GM12878 (cell line): ENCODE data around the gene ACVR1. TPM values are rescaled to one million over a fixed set of nuclear protein-coding genes. Genes with fewer than 3 reads are reported as not detected.

Experiments
- ATAC-seq: fragments of 200-7000 bp; cut with Tn5 transposase; 3 replicates; pipeline ENCODE4 v1.9.1; 2020; ENCODE audit warnings: mild to moderate bottlenecking, moderate library complexity
- BruUV-seq: library from RNA; stranded (reverse); fragments of 400-500 nt; replicated peaks from 2 replicates; lab custom pipeline; 2021; lab: Mats Ljungman, UMichigan
- CTCF ChIA-PET: fragments of 300-600 bp; sonication (Branson Sonifier 250); formaldehyde crosslinking; extraction: SDS; loops from one replicate; lab custom pipeline; 2021; ENCODE audit warnings: inconsistent platforms; lab: Yijun Ruan, JAX
- POLR2A ChIA-PET: fragments of 350-600 bp; formaldehyde crosslinking; extraction: SDS; loops from one replicate; lab custom pipeline; 2021; ENCODE audit warnings: inconsistent platforms; lab: Charles Lee
- RAD21 ChIA-PET: fragments of 300-600 bp; sonication (Branson Sonifier 250); formaldehyde crosslinking; loops from one replicate; lab custom pipeline; 2023; ENCODE audit warnings: antibody characterized with exemption; ENCODE audit not compliant: unreplicated experiment; lab: Charles Lee
- SMC1A ChIA-PET: fragments of 300-600 bp; sonication (Branson Sonifier 250); formaldehyde crosslinking; loops from one replicate; lab custom pipeline; 2023; ENCODE audit not compliant: unreplicated experiment, uncharacterized antibody; lab: Charles Lee
- DNase-seq: peaks from one replicate; pipeline ENCODE4 v3.0.0-alpha.2; 2011; ENCODE audit warnings: low read depth, low spot score
- FAIRE-seq: peaks from 3 replicates; lab custom pipeline; 2011; peaks lifted over from hg19 to GRCh38; lab: Jason Lieb, UNC
- H2AFZ ChIP-seq: 2 replicates; pipeline ENCODE4 v1.6.0; 2011; ENCODE audit warnings: low read depth, low read length, control low read depth; ENCODE audit not compliant: control insufficient read depth
- H3K27ac ChIP-seq: 2 replicates; pipeline ENCODE4 v1.5.1; 2011; ENCODE audit warnings: control low read depth; ENCODE audit not compliant: control insufficient read depth, insufficient read depth
- H3K27me3 ChIP-seq, 2 experiments: replicated peaks in 1 of 2; 2 replicates each; pipeline versions ENCODE4 v1.6.0 to v1.6.1; 2011; ENCODE audit warnings: low read length in 1 of 2; ENCODE audit not compliant: control insufficient read depth in 2 of 2, insufficient read depth in 2 of 2
- H3K36me3 ChIP-seq, 2 experiments: 2 replicates each; pipeline ENCODE4 v1.5.1; 2011; ENCODE audit warnings: low read length in 1 of 2; ENCODE audit not compliant: control insufficient read depth in 2 of 2, insufficient read depth in 2 of 2
- H3K4me1 ChIP-seq: 2 replicates; pipeline ENCODE4 v1.6.1; 2011; ENCODE audit warnings: mild to moderate bottlenecking, low read length, moderate library complexity, mixed read lengths; ENCODE audit not compliant: control insufficient read depth, insufficient read depth
- H3K4me2 ChIP-seq: 2 replicates; pipeline ENCODE4 v1.6.0; 2011; ENCODE audit warnings: control low read depth; ENCODE audit not compliant: control insufficient read depth, insufficient read depth
- H3K4me3 ChIP-seq: fragments of 200-600 bp; sonication (generic); 2 replicates; pipeline ENCODE4 v1.5.1; 2016
- H3K79me2 ChIP-seq: 2 replicates; pipeline ENCODE4 v1.6.0; 2011; ENCODE audit warnings: low read length; ENCODE audit not compliant: control insufficient read depth, insufficient read depth
- H3K9ac ChIP-seq: 2 replicates; pipeline ENCODE4 v1.8.0; 2011; ENCODE audit warnings: low read length, control low read depth, mixed read lengths; ENCODE audit not compliant: control insufficient read depth, insufficient read depth
- H3K9me3 ChIP-seq: replicated peaks from 3 replicates; pipeline ENCODE4 v1.5.1; 2011; ENCODE audit warnings: mild to moderate bottlenecking, low read length; ENCODE audit not compliant: control insufficient read depth, insufficient read depth
- H4K20me1 ChIP-seq: 2 replicates; pipeline ENCODE4 v1.6.0; 2011; ENCODE audit not compliant: control insufficient read depth, insufficient read depth
- DPF2 ChIP-seq: fragments of 450-650 bp; IDR thresholded peaks from 2 replicates; pipeline ENCODE4 v1.6.1; 2017; ENCODE audit warnings: mild to moderate bottlenecking
- EGR1 ChIP-seq, 2 experiments: IDR thresholded peaks; 1 replicate in 1 of 2; 2 replicates in 1 of 2; pipeline ENCODE4 v1.6.1; 2011 to 2012; ENCODE audit warnings: low read depth in 2 of 2, low read length in 2 of 2, borderline replicate concordance in 1 of 2, mild to moderate bottlenecking in 1 of 2, moderate library complexity in 1 of 2
- HCFC1 ChIP-seq: fragments of 150-350 bp; IDR thresholded peaks from 2 replicates; pipeline ENCODE4 v1.6.1; 2014; ENCODE audit warnings: low read length
- KAT2A ChIP-seq: conservative IDR thresholded peaks from 2 replicates; pipeline ENCODE4 v1.6.1; 2011; ENCODE audit warnings: low read depth, low read length; ENCODE audit not compliant: control insufficient read depth
- MEF2B ChIP-seq: fragments of 450-650 bp; IDR thresholded peaks from 2 replicates; pipeline ENCODE4 v1.6.1; 2018; ENCODE audit warnings: mild to moderate bottlenecking, moderate library complexity; ENCODE audit not compliant: partially characterized antibody, poor library complexity, severe bottlenecking
- YBX1 ChIP-seq: fragments of 450-650 bp; IDR thresholded peaks from 2 replicates; pipeline ENCODE4 v1.6.1; 2016; ENCODE audit warnings: antibody characterized with exemption
- WGBS: methylation state at CpG from one replicate; pipeline ENCODE4 v1.1.6; 2016; ENCODE audit warnings: low lambda C conversion rate; ENCODE audit not compliant: insufficient replicate concordance, insufficient coverage; ENCODE audit errors: missing lambda C conversion rate; 5-methylcytosine and 5-hydroxymethylcytosine counted together
- in situ Hi-C: fragments of 300-500 bp; cut with MboI; formaldehyde crosslinking; loops from 9 replicates; pipeline ENCODE4 v1.14.3; 2018; ENCODE audit warnings: mixed read lengths
- intact Hi-C: fragments of 100-400 bp; cut with micrococcal nuclease; formaldehyde crosslinking; loops from one replicate; pipeline ENCODE4 v1.14.2; 2022; ENCODE audit not compliant: unreplicated experiment
- polyA plus RNA-seq, 11 experiments: library from polyadenylated mRNA; depleted of rRNA in 4 of 11; unstranded in 6 of 11; stranded (reverse) in 5 of 11; fragments of >200 nt; fragmentation: Nextera tagmentation in 4 of 11; fragmentation: Illumina TruSeq in 1 of 11; extraction: Ambion mirVana in 4 of 11; extraction: Trizol in 1 of 11; gene quantifications; 1 replicate in 1 of 11; 2 replicates in 10 of 11; pipeline versions ENCODE4 v1.2.1 to v1.2.3, GENCODE V29; 2011 to 2016; ENCODE audit warnings: inconsistent platforms in 2 of 11, missing spikeins in 2 of 11, low read depth in 1 of 11
- total RNA-seq, 4 experiments: library from RNA; depleted of rRNA in 3 of 4; stranded (reverse); fragments of >200 nt in 3 of 4; fragmentation: Illumina TruSeq in 1 of 4; extraction: Trizol in 1 of 4; gene quantifications; 2 replicates each; pipeline versions ENCODE4 v1.2.1 to v1.2.3, GENCODE V29; 2013 to 2021
- TF ChIP-seq, protein P1 (sequence below): fragments of 450-650 bp; IDR thresholded peaks from 2 replicates; pipeline ENCODE4 v1.6.1; 2016; ENCODE audit warnings: mild to moderate bottlenecking, moderate library complexity, borderline replicate concordance
- TF ChIP-seq, protein P2 (sequence below): fragments of 450-650 bp; formaldehyde crosslinking; IDR thresholded peaks from 2 replicates; pipeline ENCODE4 v1.4.0; 2020; ENCODE audit warnings: mild to moderate bottlenecking, moderate library complexity
- TF ChIP-seq, protein P3 (sequence below): fragments of 450-650 bp; IDR thresholded peaks from 2 replicates; pipeline ENCODE4 v1.6.1; 2016; ENCODE audit warnings: mild to moderate bottlenecking

ACVR1 gene
- total and polyA plus RNA-seq, 10 of the 15 experiments (the other 5 are each of a cell fraction or from before 2014, with no cell fraction given): 0.06 to 0.24 (median 0.14) TPM; not detected in 4

DNA sequence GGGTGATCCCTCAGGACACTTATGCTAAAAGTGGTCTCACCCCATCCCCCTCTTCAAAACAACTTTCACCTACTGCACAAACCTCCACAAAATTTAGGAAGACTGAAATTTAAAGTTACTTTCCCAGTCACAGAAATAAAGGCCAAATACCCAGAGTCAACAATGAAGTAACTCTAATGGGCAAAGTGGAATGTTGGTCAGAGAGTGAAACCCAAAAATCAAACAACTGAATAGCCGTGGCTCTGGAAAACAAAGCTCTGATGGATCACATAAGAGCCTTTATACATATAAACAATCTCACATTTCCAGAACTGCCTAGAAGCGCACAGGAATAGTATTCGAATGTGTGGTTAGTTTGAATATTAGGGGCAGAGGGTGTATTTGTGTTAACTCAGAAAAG, 4.7 kb downstream of the ACVR1 start:
- H4K20me1 ChIP-seq: no peaks in the 10 kb centered on the region
- RAD21 ChIA-PET: no interaction called here
- no peak overlapping the region for H3K4me2 ChIP-seq
- H3K79me2 ChIP-seq: no peaks in the 10 kb centered on the region
- H3K27ac ChIP-seq: no peak overlapping the region
- ATAC-seq (no peak), DNase-seq (no peak), FAIRE-seq (no peak)
- intact Hi-C loops (loop anchor here (10.0 kb wide), 1 partner anchor 567 kb away; no protein-coding TSS in a partner anchor), in situ Hi-C loops (no loop called here)
- SMC1A ChIA-PET: no interaction called here
- TF ChIP-seq KAT2A: no peak
- no peak for TF ChIP-seq MEF2B
- TF ChIP-seq HCFC1: no peak
- TF ChIP-seq, protein P1, sequence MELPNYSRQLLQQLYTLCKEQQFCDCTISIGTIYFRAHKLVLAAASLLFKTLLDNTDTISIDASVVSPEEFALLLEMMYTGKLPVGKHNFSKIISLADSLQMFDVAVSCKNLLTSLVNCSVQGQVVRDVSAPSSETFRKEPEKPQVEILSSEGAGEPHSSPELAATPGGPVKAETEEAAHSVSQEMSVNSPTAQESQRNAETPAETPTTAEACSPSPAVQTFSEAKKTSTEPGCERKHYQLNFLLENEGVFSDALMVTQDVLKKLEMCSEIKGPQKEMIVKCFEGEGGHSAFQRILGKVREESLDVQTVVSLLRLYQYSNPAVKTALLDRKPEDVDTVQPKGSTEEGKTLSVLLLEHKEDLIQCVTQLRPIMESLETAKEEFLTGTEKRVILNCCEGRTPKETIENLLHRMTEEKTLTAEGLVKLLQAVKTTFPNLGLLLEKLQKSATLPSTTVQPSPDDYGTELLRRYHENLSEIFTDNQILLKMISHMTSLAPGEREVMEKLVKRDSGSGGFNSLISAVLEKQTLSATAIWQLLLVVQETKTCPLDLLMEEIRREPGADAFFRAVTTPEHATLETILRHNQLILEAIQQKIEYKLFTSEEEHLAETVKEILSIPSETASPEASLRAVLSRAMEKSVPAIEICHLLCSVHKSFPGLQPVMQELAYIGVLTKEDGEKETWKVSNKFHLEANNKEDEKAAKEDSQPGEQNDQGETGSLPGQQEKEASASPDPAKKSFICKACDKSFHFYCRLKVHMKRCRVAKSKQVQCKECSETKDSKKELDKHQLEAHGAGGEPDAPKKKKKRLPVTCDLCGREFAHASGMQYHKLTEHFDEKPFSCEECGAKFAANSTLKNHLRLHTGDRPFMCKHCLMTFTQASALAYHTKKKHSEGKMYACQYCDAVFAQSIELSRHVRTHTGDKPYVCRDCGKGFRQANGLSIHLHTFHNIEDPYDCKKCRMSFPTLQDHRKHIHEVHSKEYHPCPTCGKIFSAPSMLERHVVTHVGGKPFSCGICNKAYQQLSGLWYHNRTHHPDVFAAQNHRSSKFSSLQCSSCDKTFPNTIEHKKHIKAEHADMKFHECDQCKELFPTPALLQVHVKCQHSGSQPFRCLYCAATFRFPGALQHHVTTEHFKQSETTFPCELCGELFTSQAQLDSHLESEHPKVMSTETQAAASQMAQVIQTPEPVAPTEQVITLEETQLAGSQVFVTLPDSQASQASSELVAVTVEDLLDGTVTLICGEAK: no peak
- TF ChIP-seq, protein P2, sequence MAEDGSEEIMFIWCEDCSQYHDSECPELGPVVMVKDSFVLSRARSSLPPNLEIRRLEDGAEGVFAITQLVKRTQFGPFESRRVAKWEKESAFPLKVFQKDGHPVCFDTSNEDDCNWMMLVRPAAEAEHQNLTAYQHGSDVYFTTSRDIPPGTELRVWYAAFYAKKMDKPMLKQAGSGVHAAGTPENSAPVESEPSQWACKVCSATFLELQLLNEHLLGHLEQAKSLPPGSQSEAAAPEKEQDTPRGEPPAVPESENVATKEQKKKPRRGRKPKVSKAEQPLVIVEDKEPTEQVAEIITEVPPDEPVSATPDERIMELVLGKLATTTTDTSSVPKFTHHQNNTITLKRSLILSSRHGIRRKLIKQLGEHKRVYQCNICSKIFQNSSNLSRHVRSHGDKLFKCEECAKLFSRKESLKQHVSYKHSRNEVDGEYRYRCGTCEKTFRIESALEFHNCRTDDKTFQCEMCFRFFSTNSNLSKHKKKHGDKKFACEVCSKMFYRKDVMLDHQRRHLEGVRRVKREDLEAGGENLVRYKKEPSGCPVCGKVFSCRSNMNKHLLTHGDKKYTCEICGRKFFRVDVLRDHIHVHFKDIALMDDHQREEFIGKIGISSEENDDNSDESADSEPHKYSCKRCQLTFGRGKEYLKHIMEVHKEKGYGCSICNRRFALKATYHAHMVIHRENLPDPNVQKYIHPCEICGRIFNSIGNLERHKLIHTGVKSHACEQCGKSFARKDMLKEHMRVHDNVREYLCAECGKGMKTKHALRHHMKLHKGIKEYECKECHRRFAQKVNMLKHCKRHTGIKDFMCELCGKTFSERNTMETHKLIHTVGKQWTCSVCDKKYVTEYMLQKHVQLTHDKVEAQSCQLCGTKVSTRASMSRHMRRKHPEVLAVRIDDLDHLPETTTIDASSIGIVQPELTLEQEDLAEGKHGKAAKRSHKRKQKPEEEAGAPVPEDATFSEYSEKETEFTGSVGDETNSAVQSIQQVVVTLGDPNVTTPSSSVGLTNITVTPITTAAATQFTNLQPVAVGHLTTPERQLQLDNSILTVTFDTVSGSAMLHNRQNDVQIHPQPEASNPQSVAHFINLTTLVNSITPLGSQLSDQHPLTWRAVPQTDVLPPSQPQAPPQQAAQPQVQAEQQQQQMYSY (CRISPR knock-in tag): no peak
- no peak for TF ChIP-seq YBX1
- no peak for TF ChIP-seq DPF2
- TF ChIP-seq, protein P3, sequence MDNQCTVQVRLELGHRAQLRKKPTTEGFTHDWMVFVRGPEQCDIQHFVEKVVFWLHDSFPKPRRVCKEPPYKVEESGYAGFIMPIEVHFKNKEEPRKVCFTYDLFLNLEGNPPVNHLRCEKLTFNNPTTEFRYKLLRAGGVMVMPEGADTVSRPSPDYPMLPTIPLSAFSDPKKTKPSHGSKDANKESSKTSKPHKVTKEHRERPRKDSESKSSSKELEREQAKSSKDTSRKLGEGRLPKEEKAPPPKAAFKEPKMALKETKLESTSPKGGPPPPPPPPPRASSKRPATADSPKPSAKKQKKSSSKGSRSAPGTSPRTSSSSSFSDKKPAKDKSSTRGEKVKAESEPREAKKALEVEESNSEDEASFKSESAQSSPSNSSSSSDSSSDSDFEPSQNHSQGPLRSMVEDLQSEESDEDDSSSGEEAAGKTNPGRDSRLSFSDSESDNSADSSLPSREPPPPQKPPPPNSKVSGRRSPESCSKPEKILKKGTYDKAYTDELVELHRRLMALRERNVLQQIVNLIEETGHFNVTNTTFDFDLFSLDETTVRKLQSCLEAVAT: no peak
- TF ChIP-seq EGR1 (IDR thresholded peaks at IDR 0.05; ENCODE audit: borderline replicate concordance in 1 of 2, low read depth in 2 of 2, low read length in 2 of 2): no peak
- no peak overlapping the region for H3K4me3 ChIP-seq
- no peaks in the 10 kb centered on the region for H3K4me1 ChIP-seq
- peaks cover 0 to 15% of the 10 kb centered on the region in 2 experiments; a peak in 1 of 4 replicates for H3K27me3 ChIP-seq
- H3K9me3 ChIP-seq: no peaks in the 10 kb centered on the region
- no peak overlapping the region for H3K9ac ChIP-seq
- WGBS: 43% methylated on average over 3 of the region's 3 CpGs
- BruUV-seq: no TSS peak
- no peaks in the 10 kb centered on the region for H3K36me3 ChIP-seq
- POLR2A ChIA-PET: no interaction called here
- H2AFZ ChIP-seq: no peak overlapping the region
- CTCF ChIA-PET: no interaction called here
